Subcutaneous adipose tissue (tissue), 4 donors: Measurements from ENCODE around the gene ZNF485. TPM values are rescaled to one million over a fixed set of nuclear protein-coding genes. Genes with fewer than 3 reads are reported as not detected.

ENCODE experiments used
- CTCF ChIP-seq: fragments of 450-650 bp; IDR thresholded peaks from one replicate; pipeline ENCODE4 v1.5.1; 2016; ENCODE audit warnings: low read depth, mild to moderate bottlenecking, control low read depth, antibody characterized with exemption, moderate library complexity
- total RNA-seq, 4 donors: library from RNA; depleted of rRNA; stranded (reverse); fragments of >200 nt; gene quantifications; one replicate each; pipeline ENCODE4 v1.1.0, GENCODE V29; 2016

Gene ZNF485
- total RNA-seq, 4 donors from 2014 or later = 2.9 to 6.5 (median 3.3) TPM

- TF ChIP-seq CTCF = no peak
Measured at GRCh38 chr10:43653746-43654145, 47.5 kb downstream of the ZNF485 start.

GRCh38 chr10:43655311-43655710, 49.1 kb downstream of the ZNF485 start:
- TF ChIP-seq CTCF = no peak

- TF ChIP-seq CTCF = no peak
Measured at GRCh38 chr10:43658227-43658626, 52.0 kb downstream of the ZNF485 start.

GRCh38 chr10:43665054-43665453, 58.8 kb downstream of the ZNF485 start:
- TF ChIP-seq CTCF = no peak

- TF ChIP-seq CTCF = no peak
Measured at GRCh38 chr10:43666552-43666951, 60.3 kb downstream of the ZNF485 start.

- no peak for TF ChIP-seq CTCF
Measured at GRCh38 chr10:43667317-43667731, 61.1 kb downstream of the ZNF485 start.

Other genes starting within 250 kb of the ZNF485 start
- gene FXYD4, start 234.8 kb upstream of the ZNF485 start, total RNA-seq = not detected
- 100 to 1,000 TPM; 109 to 151 (median 135) TPM for gene HNRNPF, start 197.3 kb upstream of the ZNF485 start, total RNA-seq
- gene ZNF487, start 169.3 kb upstream of the ZNF485 start, total RNA-seq = 10 to 100 TPM in 1 of 4 donors, 1 to 10 TPM in 3; 3.9 to 10.9 (median 7.9) TPM
- gene ZNF239, start 31.8 kb upstream of the ZNF485 start, total RNA-seq = 1 to 10 TPM; 2.3 to 3.6 (median 3.1) TPM
- 10 to 100 TPM; 34.1 to 58.4 (median 46.9) TPM for gene ZNF32, start 42.4 kb downstream of the ZNF485 start, total RNA-seq